HepG2 (cell line): ENCODE measurements around the gene TNFAIP8L1. TPM values are rescaled to one million over a fixed set of nuclear protein-coding genes. Genes with fewer than 3 reads are reported as not detected.

Experiments used
- ATAC-seq: fragments of 200-7000 bp; cut with Tn5 transposase; 3 replicates; pipeline ENCODE4 v1.9.1; 2020; ENCODE audit warnings: mild to moderate bottlenecking, moderate library complexity
- BruUV-seq: library from RNA; stranded (reverse); fragments of 400-500 nt; replicated peaks from 2 replicates; lab custom pipeline; 2021; lab: Mats Ljungman, UMichigan
- CTCF ChIA-PET: fragments of 300-600 bp; formaldehyde crosslinking; extraction: SDS; loops from one replicate; lab custom pipeline; 2021; ENCODE audit warnings: low total read pairs, inconsistent platforms, low intra/inter-chr PET ratio; lab: Yijun Ruan, JAX
- POLR2A ChIA-PET: fragments of 350-600 bp; sonication (Branson Sonifier 250); formaldehyde crosslinking; loops from one replicate; lab custom pipeline; 2020; ENCODE audit warnings: antibody characterized with exemption, inconsistent platforms; lab: Yijun Ruan, JAX
- DNase-seq: peaks from one replicate; pipeline ENCODE4 v3.0.0-alpha.2; 2015; ENCODE audit warnings: low spot score
- FAIRE-seq: peaks from 3 replicates; lab custom pipeline; 2011; peaks lifted over from hg19 to GRCh38; lab: Jason Lieb, UNC
- H2AFZ ChIP-seq: one replicate; pipeline ENCODE4 v1.6.1; 2011; ENCODE audit warnings: low read length, inconsistent platforms
- H3K27ac ChIP-seq: fragments of 300-600 bp; 3 replicates; pipeline ENCODE4 v1.8.0; 2011; ENCODE audit warnings: mixed run types, mild to moderate bottlenecking, mixed read lengths, low read length, inconsistent platforms; ENCODE audit not compliant: insufficient read depth; ENCODE audit errors: extremely low read length
- H3K27me3 ChIP-seq, 2 experiments: fragments of 200-600 bp in 1 of 2; 2 replicates in 1 of 2; 3 replicates in 1 of 2; pipeline versions ENCODE4 v1.6.0 to v1.8.0; 2011; ENCODE audit warnings: low read length in 2 of 2, mild to moderate bottlenecking in 2 of 2, moderate library complexity in 2 of 2, inconsistent platforms in 1 of 2; ENCODE audit not compliant: insufficient read depth in 2 of 2, control insufficient read depth in 1 of 2
- H3K36me3 ChIP-seq, 2 experiments: fragments of 200-600 bp in 1 of 2; replicated peaks in 1 of 2; 2 replicates in 1 of 2; 3 replicates in 1 of 2; pipeline versions ENCODE4 v1.5.1 to v1.8.0; 2011; ENCODE audit warnings: low read length in 2 of 2, inconsistent platforms in 1 of 2; ENCODE audit not compliant: insufficient read depth in 2 of 2, control insufficient read depth in 1 of 2
- H3K4me1 ChIP-seq: 2 replicates; pipeline ENCODE4 v1.5.1; 2012; ENCODE audit warnings: low read length, inconsistent platforms; ENCODE audit not compliant: insufficient read depth
- H3K4me2 ChIP-seq: 2 replicates; pipeline ENCODE4 v1.6.0; 2011; ENCODE audit warnings: low read depth, low read length, inconsistent platforms
- H3K4me3 ChIP-seq, 3 experiments: fragments of 200-600 bp in 1 of 3; sonication (generic), shearing (Covaris generic) in 1 of 3; replicated peaks in 1 of 3; 2 replicates each; pipeline ENCODE4 v1.5.1; 2011 to 2016; ENCODE audit warnings: low read length in 3 of 3, inconsistent platforms in 2 of 3, low read depth in 2 of 3, mild to moderate bottlenecking in 2 of 3, control low read depth in 1 of 3, mixed read lengths in 1 of 3; ENCODE audit not compliant: insufficient read depth in 1 of 3
- H3K79me2 ChIP-seq: one replicate; pipeline ENCODE4 v1.6.1; 2011; ENCODE audit warnings: low read length, inconsistent platforms; ENCODE audit not compliant: insufficient read depth
- H3K9ac ChIP-seq: 2 replicates; pipeline ENCODE4 v1.6.0; 2011; ENCODE audit warnings: mild to moderate bottlenecking, low read depth, low read length, inconsistent platforms; ENCODE audit not compliant: insufficient read depth
- H3K9me3 ChIP-seq: 2 replicates; pipeline ENCODE4 v1.5.1; 2012; ENCODE audit warnings: mild to moderate bottlenecking, low read length
- H4K20me1 ChIP-seq: 2 replicates; pipeline ENCODE4 v1.6.0; 2011; ENCODE audit warnings: inconsistent platforms, mild to moderate bottlenecking, low read length, moderate library complexity; ENCODE audit not compliant: insufficient read depth
- AGO2 ChIP-seq: fragments of 200-400 bp; formaldehyde crosslinking; optimal IDR thresholded peaks from 2 replicates; pipeline ENCODE3; 2017; ENCODE audit warnings: mild to moderate bottlenecking, low read depth, low read length, moderate library complexity
- RFX1 ChIP-seq: fragments of 450-650 bp; IDR thresholded peaks from 2 replicates; pipeline ENCODE4 v1.6.1; 2017
- ZNF121 ChIP-seq: sonication (generic); formaldehyde crosslinking; IDR thresholded peaks from 2 replicates; pipeline ENCODE4 v1.5.0; 2020; ENCODE audit warnings: mild to moderate bottlenecking, missing genetic modification reagents
- ZNF292 ChIP-seq: sonication (generic); formaldehyde crosslinking; IDR thresholded peaks from 2 replicates; pipeline ENCODE4 v1.8.1; 2022; ENCODE audit warnings: mild to moderate bottlenecking, low read depth, missing genetic modification reagents, borderline replicate concordance
- ZNF350 ChIP-seq: sonication (generic); formaldehyde crosslinking; IDR thresholded peaks from 2 replicates; pipeline ENCODE4 v1.4.0; 2020; ENCODE audit warnings: mild to moderate bottlenecking, low read depth, missing genetic modification reagents, borderline replicate concordance
- ZSCAN12 ChIP-seq: sonication (generic); formaldehyde crosslinking; IDR thresholded peaks from 2 replicates; pipeline ENCODE4 v1.9.0; 2021; ENCODE audit warnings: mild to moderate bottlenecking, missing genetic modification reagents
- WGBS: methylation state at CpG from one replicate; pipeline ENCODE4 v1.1.6; 2017; ENCODE audit warnings: low lambda C conversion rate; 5-methylcytosine and 5-hydroxymethylcytosine counted together
- in situ Hi-C: cut with HindIII; loops from 2 replicates; pipeline ENCODE4 v1.10.0; 2017; ENCODE audit warnings: low pct_unique_long_range_greater_than_20kb; ENCODE audit not compliant: extremely low pct_ligation_motif_present
- intact Hi-C: fragments of 100-400 bp; cut with micrococcal nuclease; formaldehyde crosslinking; loops from one replicate; pipeline ENCODE4 v1.10.0; 2022; ENCODE audit not compliant: unreplicated experiment
- polyA plus RNA-seq, 8 experiments: library from polyadenylated mRNA; depleted of rRNA in 3 of 8; stranded (reverse) in 7 of 8; unstranded in 1 of 8; fragments of >200 nt; fragmentation: Illumina TruSeq in 4 of 8; extraction: Trizol in 4 of 8; gene quantifications; 2 replicates each; pipeline versions ENCODE4 v1.2.1 to v1.2.3, GENCODE V29; 2011 to 2016; ENCODE audit warnings: low read depth in 4 of 8, missing spikeins in 1 of 8, mixed read lengths in 1 of 8; ENCODE audit not compliant: insufficient read depth in 1 of 8
- total RNA-seq, 5 experiments: library from RNA; depleted of rRNA; stranded (reverse); fragments of >200 nt; fragmentation: Illumina TruSeq; extraction: Trizol; gene quantifications; 2 replicates each; pipeline ENCODE4 v1.2.3, GENCODE V29; 2016; ENCODE audit warnings: low read depth in 1 of 5
- TF ChIP-seq, protein P1 (sequence below): sonication (generic); formaldehyde crosslinking; IDR thresholded peaks from 2 replicates; pipeline ENCODE4 v1.8.0; 2022; ENCODE audit warnings: low read depth, missing genetic modification reagents
- TF ChIP-seq, protein P2 (sequence below): sonication (generic); formaldehyde crosslinking; IDR thresholded peaks from 2 replicates; pipeline ENCODE4 v1.4.0; 2020; ENCODE audit warnings: missing genetic modification reagents
- TF ChIP-seq, protein P3 (sequence below): sonication (generic); formaldehyde crosslinking; IDR thresholded peaks from 2 replicates; pipeline ENCODE4 v1.4.0; 2020; ENCODE audit warnings: missing genetic modification reagents, borderline replicate concordance
- TF ChIP-seq, protein P4 (sequence below): sonication (generic); formaldehyde crosslinking; IDR thresholded peaks from 2 replicates; pipeline ENCODE4 v1.5.0; 2020; ENCODE audit warnings: mild to moderate bottlenecking, missing genetic modification reagents, moderate library complexity
- TF ChIP-seq, protein P5 (sequence below): fragments of 450-650 bp; IDR thresholded peaks from 2 replicates; pipeline ENCODE4 v1.6.1; 2017
- TF ChIP-seq, protein P6 (sequence below): sonication (generic); formaldehyde crosslinking; IDR thresholded peaks from 2 replicates; pipeline ENCODE4 v1.5.0; 2020; ENCODE audit warnings: missing genetic modification reagents, mild to moderate bottlenecking, borderline replicate concordance

Gene TNFAIP8L1
- total and polyA plus RNA-seq, 2 of the 13 experiments (the other 11 are each of a cell fraction or from before 2014, with no cell fraction given), result 13.4 to 21.4 TPM

DNA sequence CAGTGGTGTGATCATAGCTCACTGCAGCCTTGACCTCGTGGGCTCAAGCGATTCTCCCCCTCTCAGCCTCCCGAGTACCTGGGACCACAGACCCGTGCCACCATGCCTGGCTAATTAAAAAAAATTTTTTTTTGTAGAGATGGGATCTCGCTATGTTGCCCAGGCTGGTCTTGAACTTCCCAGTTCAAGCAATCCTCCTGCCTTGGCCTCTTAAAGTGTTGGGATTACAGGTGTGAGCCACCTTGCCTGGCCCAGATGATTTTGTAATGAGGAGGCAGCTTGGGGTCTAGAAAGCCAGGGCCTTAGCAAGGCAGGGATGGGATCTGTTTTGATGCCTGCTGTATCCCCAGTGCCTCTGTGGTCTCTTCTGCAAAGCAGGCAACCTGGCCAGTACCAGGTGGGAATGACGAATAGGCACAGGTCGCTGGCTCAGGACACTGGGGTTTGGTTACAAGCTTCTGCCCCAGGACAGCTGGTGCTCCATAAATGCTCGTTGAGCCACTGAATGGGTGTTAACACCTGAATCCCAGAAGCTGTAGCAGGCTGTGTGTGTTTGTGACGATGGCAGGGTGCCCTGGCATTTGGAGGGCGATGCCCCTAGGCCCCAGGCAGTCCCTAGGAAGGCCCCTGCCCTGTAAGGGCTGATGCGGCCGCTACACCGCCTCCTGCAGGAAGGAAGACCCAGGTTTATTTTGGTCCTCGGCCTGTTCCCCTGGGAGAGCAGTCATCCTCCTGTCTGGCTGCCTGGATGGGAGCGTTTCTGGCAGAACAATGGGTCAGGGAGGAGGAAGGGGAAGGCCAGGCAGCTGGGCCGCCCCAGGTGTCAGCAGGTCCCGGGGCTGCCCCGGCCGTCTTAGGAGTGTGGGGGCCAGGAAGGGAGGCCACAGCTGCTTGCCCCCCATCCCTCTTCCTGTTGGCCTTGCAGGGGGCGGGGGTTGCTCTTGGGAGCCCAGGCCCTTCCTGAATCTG lies 8.6 kb downstream of the TNFAIP8L1 start:
- Histone ChIP-seq H3K9me3 (no peaks in the 10 kb centered on the region), H4K20me1 (peaks cover 9% of the 10 kb centered on the region; the same call in 1 of the 2 replicates), H3K27me3 (no peaks in the 10 kb centered on the region), H3K4me3 (no peak overlapping the region), H3K4me2 (no peak overlapping the region), H3K79me2 (peaks cover 11% of the 10 kb centered on the region), H3K27ac (no peak overlapping the region), H2AFZ (no peak overlapping the region), H3K9ac (no peak overlapping the region), H3K4me1 (no peaks in the 10 kb centered on the region), H3K36me3 (peaks cover 2 to 23% of the 10 kb centered on the region in 2 experiments; a peak in 3 of 5 replicates)
- intact Hi-C loops (no loop called here), in situ Hi-C loops (no loop called here)
- no peak for FAIRE-seq
- CTCF ChIA-PET, result no interaction called here
- no peak for ATAC-seq
- POLR2A ChIA-PET, result no interaction called here
- BruUV-seq, result no TSS peak
- 98% methylated on average over 8 of the region's 20 CpGs for WGBS
- no peak for DNase-seq
- TF ChIP-seq AGO2 (peak; percentile 27), RFX1 (no peak), ZNF121 (0 out of 2 replicates have a peak, but pooled peaks have one; percentile 51), ZNF292 (no peak), ZSCAN12 (CRISPR knock-in tag) (no peak), ZNF350 (CRISPR knock-in tag) (no peak)
- TF ChIP-seq, protein P1, sequence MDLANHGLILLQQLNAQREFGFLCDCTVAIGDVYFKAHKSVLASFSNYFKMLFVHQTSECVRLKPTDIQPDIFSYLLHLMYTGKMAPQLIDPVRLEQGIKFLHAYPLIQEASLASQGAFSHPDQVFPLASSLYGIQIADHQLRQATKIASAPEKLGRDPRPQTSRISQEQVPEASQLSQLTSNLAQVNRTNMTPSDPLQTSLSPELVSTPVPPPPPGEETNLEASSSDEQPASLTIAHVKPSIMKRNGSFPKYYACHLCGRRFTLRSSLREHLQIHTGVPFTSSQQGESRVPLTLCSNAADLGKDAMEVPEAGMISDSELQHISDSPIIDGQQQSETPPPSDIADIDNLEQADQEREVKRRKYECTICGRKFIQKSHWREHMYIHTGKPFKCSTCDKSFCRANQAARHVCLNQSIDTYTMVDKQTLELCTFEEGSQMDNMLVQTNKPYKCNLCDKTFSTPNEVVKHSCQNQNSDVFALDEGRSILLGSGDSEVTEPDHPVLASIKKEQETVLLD, result no peak
- TF ChIP-seq, protein P2, sequence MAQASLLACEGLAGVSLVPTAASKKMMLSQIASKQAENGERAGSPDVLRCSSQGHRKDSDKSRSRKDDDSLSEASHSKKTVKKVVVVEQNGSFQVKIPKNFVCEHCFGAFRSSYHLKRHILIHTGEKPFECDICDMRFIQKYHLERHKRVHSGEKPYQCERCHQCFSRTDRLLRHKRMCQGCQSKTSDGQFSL, result no peak
- TF ChIP-seq, protein P3, sequence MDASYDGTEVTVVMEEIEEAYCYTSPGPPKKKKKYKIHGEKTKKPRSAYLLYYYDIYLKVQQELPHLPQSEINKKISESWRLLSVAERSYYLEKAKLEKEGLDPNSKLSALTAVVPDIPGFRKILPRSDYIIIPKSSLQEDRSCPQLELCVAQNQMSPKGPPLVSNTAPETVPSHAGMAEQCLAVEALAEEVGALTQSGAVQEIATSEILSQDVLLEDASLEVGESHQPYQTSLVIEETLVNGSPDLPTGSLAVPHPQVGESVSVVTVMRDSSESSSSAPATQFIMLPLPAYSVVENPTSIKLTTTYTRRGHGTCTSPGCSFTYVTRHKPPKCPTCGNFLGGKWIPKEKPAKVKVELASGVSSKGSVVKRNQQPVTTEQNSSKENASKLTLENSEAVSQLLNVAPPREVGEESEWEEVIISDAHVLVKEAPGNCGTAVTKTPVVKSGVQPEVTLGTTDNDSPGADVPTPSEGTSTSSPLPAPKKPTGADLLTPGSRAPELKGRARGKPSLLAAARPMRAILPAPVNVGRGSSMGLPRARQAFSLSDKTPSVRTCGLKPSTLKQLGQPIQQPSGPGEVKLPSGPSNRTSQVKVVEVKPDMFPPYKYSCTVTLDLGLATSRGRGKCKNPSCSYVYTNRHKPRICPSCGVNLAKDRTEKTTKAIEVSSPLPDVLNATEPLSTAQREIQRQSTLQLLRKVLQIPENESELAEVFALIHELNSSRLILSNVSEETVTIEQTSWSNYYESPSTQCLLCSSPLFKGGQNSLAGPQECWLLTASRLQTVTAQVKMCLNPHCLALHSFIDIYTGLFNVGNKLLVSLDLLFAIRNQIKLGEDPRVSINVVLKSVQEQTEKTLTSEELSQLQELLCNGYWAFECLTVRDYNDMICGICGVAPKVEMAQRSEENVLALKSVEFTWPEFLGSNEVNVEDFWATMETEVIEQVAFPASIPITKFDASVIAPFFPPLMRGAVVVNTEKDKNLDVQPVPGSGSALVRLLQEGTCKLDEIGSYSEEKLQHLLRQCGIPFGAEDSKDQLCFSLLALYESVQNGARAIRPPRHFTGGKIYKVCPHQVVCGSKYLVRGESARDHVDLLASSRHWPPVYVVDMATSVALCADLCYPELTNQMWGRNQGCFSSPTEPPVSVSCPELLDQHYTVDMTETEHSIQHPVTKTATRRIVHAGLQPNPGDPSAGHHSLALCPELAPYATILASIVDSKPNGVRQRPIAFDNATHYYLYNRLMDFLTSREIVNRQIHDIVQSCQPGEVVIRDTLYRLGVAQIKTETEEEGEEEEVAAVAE, result no peak
- TF ChIP-seq, protein P4, sequence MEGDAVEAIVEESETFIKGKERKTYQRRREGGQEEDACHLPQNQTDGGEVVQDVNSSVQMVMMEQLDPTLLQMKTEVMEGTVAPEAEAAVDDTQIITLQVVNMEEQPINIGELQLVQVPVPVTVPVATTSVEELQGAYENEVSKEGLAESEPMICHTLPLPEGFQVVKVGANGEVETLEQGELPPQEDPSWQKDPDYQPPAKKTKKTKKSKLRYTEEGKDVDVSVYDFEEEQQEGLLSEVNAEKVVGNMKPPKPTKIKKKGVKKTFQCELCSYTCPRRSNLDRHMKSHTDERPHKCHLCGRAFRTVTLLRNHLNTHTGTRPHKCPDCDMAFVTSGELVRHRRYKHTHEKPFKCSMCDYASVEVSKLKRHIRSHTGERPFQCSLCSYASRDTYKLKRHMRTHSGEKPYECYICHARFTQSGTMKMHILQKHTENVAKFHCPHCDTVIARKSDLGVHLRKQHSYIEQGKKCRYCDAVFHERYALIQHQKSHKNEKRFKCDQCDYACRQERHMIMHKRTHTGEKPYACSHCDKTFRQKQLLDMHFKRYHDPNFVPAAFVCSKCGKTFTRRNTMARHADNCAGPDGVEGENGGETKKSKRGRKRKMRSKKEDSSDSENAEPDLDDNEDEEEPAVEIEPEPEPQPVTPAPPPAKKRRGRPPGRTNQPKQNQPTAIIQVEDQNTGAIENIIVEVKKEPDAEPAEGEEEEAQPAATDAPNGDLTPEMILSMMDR (CRISPR knock-in tag), result 0 out of 2 replicates have a peak, but pooled peaks have one; percentile 2
- TF ChIP-seq, protein P5, sequence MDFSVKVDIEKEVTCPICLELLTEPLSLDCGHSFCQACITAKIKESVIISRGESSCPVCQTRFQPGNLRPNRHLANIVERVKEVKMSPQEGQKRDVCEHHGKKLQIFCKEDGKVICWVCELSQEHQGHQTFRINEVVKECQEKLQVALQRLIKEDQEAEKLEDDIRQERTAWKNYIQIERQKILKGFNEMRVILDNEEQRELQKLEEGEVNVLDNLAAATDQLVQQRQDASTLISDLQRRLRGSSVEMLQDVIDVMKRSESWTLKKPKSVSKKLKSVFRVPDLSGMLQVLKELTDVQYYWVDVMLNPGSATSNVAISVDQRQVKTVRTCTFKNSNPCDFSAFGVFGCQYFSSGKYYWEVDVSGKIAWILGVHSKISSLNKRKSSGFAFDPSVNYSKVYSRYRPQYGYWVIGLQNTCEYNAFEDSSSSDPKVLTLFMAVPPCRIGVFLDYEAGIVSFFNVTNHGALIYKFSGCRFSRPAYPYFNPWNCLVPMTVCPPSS, result no peak
- TF ChIP-seq, protein P6, sequence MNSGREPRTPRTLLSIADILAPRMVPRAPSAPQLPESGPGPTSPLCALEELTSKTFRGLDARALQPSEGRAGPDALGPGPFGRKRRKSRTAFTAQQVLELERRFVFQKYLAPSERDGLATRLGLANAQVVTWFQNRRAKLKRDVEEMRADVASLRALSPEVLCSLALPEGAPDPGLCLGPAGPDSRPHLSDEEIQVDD, result no peak
